GM19372 (cell line): Measurements from ENCODE around the gene PCMTD2.
A peak's percentile ranks its signal among the peaks of the same experiment; 100 is the strongest.

Source experiments
- ATAC-seq: cut with Tn5 transposase; IDR thresholded peaks from one replicate; pipeline ENCODE4 v1.9.1; 2021; ENCODE audit warnings: mild to moderate bottlenecking, low read depth, moderate library complexity; ENCODE audit not compliant: unreplicated experiment

Gene PCMTD2

GRCh38 chr20:64255361-64256281 lies at the start of gene PCMTD2:
PCMTD2 (plus strand) TSS chr20:64255748; CDS start chr20:64259966, 4,218 bp downstream.
- peak; percentile 83 for ATAC-seq

GRCh38 chr20:64206614-64207013 lies 48.9 kb upstream of the PCMTD2 start:
- no peak for ATAC-seq

GRCh38 chr20:64207641-64208590 lies 47.6 kb upstream of the PCMTD2 start:
- no peak for ATAC-seq

GRCh38 chr20:64209148-64209547 lies 46.4 kb upstream of the PCMTD2 start:
- ATAC-seq = no peak

GRCh38 chr20:64210656-64211369 lies 44.7 kb upstream of the PCMTD2 start:
- no peak for ATAC-seq

- no peak for ATAC-seq
These were observed 43.5 kb upstream of the PCMTD2 start for GRCh38 chr20:64211874-64212658.

GRCh38 chr20:64212755-64213154 lies 42.8 kb upstream of the PCMTD2 start:
- no peak for ATAC-seq

GRCh38 chr20:64214113-64214512 lies 41.4 kb upstream of the PCMTD2 start:
- ATAC-seq = no peak

- ATAC-seq = no peak
These were observed 40.6 kb upstream of the PCMTD2 start for GRCh38 chr20:64214952-64215351.

GRCh38 chr20:64216036-64216435 lies 39.5 kb upstream of the PCMTD2 start:
- no peak for ATAC-seq

- ATAC-seq = no peak
These were observed 38.6 kb upstream of the PCMTD2 start for GRCh38 chr20:64216910-64217309.

- ATAC-seq = no peak
These were observed 37.9 kb upstream of the PCMTD2 start for GRCh38 chr20:64217539-64218221.

- no peak for ATAC-seq
These were observed 36.3 kb upstream of the PCMTD2 start for GRCh38 chr20:64219202-64219601.

- no peak for ATAC-seq
These were observed 35.8 kb upstream of the PCMTD2 start for GRCh38 chr20:64219730-64220129.

GRCh38 chr20:64220420-64220819 lies 35.1 kb upstream of the PCMTD2 start:
- ATAC-seq = no peak

GRCh38 chr20:64220891-64221527 lies 34.5 kb upstream of the PCMTD2 start:
- ATAC-seq = no peak

GRCh38 chr20:64222291-64222735 lies 33.2 kb upstream of the PCMTD2 start:
- no peak for ATAC-seq

- ATAC-seq = no peak
These were observed 32.6 kb upstream of the PCMTD2 start for GRCh38 chr20:64222851-64223525.
